Prostate gland (tissue), 2 donors: ENCODE data around the gene NTSR2.

ENCODE experiments used
- POLR2A ChIP-seq: fragments of 450-650 bp; IDR thresholded peaks from one replicate; pipeline ENCODE4 v1.6.1; 2016; ENCODE audit warnings: antibody characterized with exemption, mild to moderate bottlenecking
- TF ChIP-seq, protein P1 (sequence below), 4 experiments: fragments of 200-600 bp in 2 of 4; fragments of 450-650 bp in 2 of 4; sonication (generic) in 2 of 4; IDR thresholded peaks; 1 replicate in 3 of 4; 2 replicates in 1 of 4; pipeline ENCODE4 v1.5.1; 2016 to 2019; ENCODE audit warnings: antibody characterized with exemption in 4 of 4, mild to moderate bottlenecking in 2 of 4, moderate library complexity in 2 of 4

DNA sequence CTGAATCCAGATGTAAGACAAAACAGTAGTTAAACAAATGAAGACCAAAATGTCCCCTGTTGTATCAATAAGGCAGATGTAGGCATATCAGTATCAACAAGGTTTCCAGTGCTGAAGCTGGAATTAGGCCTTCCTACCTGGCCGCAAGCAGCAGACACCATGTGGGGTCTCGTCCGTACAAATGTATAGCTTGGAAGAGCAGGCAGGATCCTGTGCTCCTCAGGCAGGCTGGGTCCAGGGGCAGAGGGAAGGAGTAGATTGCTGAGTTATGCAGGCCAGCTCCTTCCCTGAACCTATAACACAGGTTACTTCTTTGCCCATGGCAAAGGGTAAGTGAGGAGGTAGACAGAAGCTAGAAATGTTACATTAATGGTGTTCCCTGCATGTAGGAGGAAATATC lies 23.5 kb downstream of the NTSR2 start:
- TF ChIP-seq, protein P1, sequence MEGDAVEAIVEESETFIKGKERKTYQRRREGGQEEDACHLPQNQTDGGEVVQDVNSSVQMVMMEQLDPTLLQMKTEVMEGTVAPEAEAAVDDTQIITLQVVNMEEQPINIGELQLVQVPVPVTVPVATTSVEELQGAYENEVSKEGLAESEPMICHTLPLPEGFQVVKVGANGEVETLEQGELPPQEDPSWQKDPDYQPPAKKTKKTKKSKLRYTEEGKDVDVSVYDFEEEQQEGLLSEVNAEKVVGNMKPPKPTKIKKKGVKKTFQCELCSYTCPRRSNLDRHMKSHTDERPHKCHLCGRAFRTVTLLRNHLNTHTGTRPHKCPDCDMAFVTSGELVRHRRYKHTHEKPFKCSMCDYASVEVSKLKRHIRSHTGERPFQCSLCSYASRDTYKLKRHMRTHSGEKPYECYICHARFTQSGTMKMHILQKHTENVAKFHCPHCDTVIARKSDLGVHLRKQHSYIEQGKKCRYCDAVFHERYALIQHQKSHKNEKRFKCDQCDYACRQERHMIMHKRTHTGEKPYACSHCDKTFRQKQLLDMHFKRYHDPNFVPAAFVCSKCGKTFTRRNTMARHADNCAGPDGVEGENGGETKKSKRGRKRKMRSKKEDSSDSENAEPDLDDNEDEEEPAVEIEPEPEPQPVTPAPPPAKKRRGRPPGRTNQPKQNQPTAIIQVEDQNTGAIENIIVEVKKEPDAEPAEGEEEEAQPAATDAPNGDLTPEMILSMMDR (IDR thresholded peaks at IDR 0.05): no peak
- no peak for TF ChIP-seq POLR2A
